HCT116 (cell line): ENCODE measurements around the gene PTGDS. TPM values are rescaled to one million over a fixed set of nuclear protein-coding genes. Genes with fewer than 3 reads are reported as not detected.

Source experiments
- ATAC-seq: fragments of 200-7000 bp; cut with Tn5 transposase; 2 replicates; pipeline ENCODE4 v1.9.1; 2020; ENCODE audit warnings: mild to moderate bottlenecking, moderate library complexity
- BruUV-seq: library from RNA; stranded (reverse); fragments of 400-500 nt; replicated peaks from 2 replicates; lab custom pipeline; 2021; lab: Mats Ljungman, UMichigan
- CTCF ChIA-PET: fragments of 300-600 bp; sonication (Branson Sonifier 250); formaldehyde crosslinking; loops from one replicate; lab custom pipeline; 2021; ENCODE audit warnings: antibody characterized with exemption; lab: Charles Lee
- POLR2A ChIA-PET: fragments of 300-600, 350-600 bp; sonication (Branson Sonifier 250); formaldehyde crosslinking; loops from one replicate; lab custom pipeline; 2021; ENCODE audit warnings: antibody characterized with exemption; lab: Charles Lee
- RAD21 ChIA-PET, 2 experiments: fragments of 300-600 bp; sonication (Branson Sonifier 250); formaldehyde crosslinking; loops; one replicate each; lab custom pipeline; 2023; ENCODE audit warnings: low total read pairs in 2 of 2; ENCODE audit not compliant: uncharacterized antibody in 2 of 2, unreplicated experiment in 2 of 2, low non-redundant PET in 1 of 2; lab: Charles Lee
- DNase-seq: peaks from one replicate; pipeline ENCODE4 v3.0.0-alpha.2; 2010; ENCODE audit warnings: low read depth, low spot score
- H2AFZ ChIP-seq: fragments of 200-600 bp; shearing (Covaris generic), sonication (generic); 2 replicates; pipeline ENCODE4 v1.6.1; 2017; ENCODE audit warnings: low read depth, mixed run types, mixed read lengths, antibody characterized with exemption, low read length; ENCODE audit not compliant: poor library complexity, severe bottlenecking
- H3K27ac ChIP-seq: 2 replicates; pipeline ENCODE4 v1.5.1; 2012; ENCODE audit warnings: low read depth, low read length
- H3K27me3 ChIP-seq: fragments of 200-600 bp; sonication (generic); 2 replicates; pipeline ENCODE4 v1.6.1; 2016; ENCODE audit warnings: mixed run types, low read length, mixed read lengths; ENCODE audit not compliant: insufficient read depth
- H3K36me3 ChIP-seq, 2 experiments: fragments of 200-500 bp in 1 of 2; fragments of 200-600 bp in 1 of 2; sonication (Bioruptor generic) in 1 of 2; sonication (generic) in 1 of 2; 2 replicates each; pipeline versions ENCODE4 v1.5.1 to v1.6.1; 2014 to 2016; ENCODE audit warnings: low read length in 2 of 2, inconsistent platforms in 1 of 2, mixed read lengths in 1 of 2, mixed run types in 1 of 2; ENCODE audit not compliant: insufficient read depth in 2 of 2, control insufficient read depth in 1 of 2
- H3K4me1 ChIP-seq, 2 experiments: fragments of 200-600 bp in 1 of 2; sonication (generic) in 1 of 2; 2 replicates each; pipeline versions ENCODE4 v1.5.1 to v1.6.1; 2012 to 2017; ENCODE audit warnings: low read length in 2 of 2, inconsistent platforms in 1 of 2, mild to moderate bottlenecking in 1 of 2, mixed read lengths in 1 of 2, mixed run types in 1 of 2, moderate library complexity in 1 of 2; ENCODE audit not compliant: insufficient read depth in 2 of 2, control insufficient read depth in 1 of 2
- H3K4me2 ChIP-seq: fragments of 200-600 bp; sonication (generic); 2 replicates; pipeline ENCODE4 v1.6.1; 2017; ENCODE audit warnings: mixed run types, low read length, mixed read lengths
- H3K4me3 ChIP-seq, 2 experiments: fragments of 200-600 bp in 1 of 2; sonication (generic) in 1 of 2; replicated peaks in 1 of 2; 2 replicates each; pipeline ENCODE4 v1.5.1; 2011 to 2016; ENCODE audit warnings: low read length in 2 of 2, control low read depth in 1 of 2, low read depth in 1 of 2, mild to moderate bottlenecking in 1 of 2, mixed read lengths in 1 of 2, mixed run types in 1 of 2
- H3K79me2 ChIP-seq: fragments of 200-600 bp; sonication (generic); 2 replicates; pipeline ENCODE4 v1.6.1; 2017; ENCODE audit warnings: mild to moderate bottlenecking, mixed run types, low read length, moderate library complexity, mixed read lengths; ENCODE audit not compliant: insufficient read depth
- H3K9ac ChIP-seq: fragments of 200-600 bp; sonication (generic); 2 replicates; pipeline ENCODE4 v1.6.1; 2016; ENCODE audit warnings: low read length, mixed read lengths
- H3K9me2 ChIP-seq: fragments of 200-600 bp; sonication (generic), shearing (Covaris generic); 2 replicates; pipeline ENCODE4 v1.6.1; 2017; ENCODE audit warnings: mixed run types, mild to moderate bottlenecking, moderate library complexity; ENCODE audit not compliant: insufficient read depth
- H3K9me3 ChIP-seq, 2 experiments: fragments of 200-500 bp in 1 of 2; fragments of 200-600 bp in 1 of 2; sonication (Bioruptor generic) in 1 of 2; sonication (generic) in 1 of 2; 2 replicates each; pipeline ENCODE4 v1.6.1; 2014 to 2017; ENCODE audit warnings: low read length in 2 of 2, mixed read lengths in 2 of 2, inconsistent platforms in 1 of 2, low read depth in 1 of 2, mild to moderate bottlenecking in 1 of 2, mixed run types in 1 of 2, moderate library complexity in 1 of 2; ENCODE audit not compliant: control insufficient read depth in 1 of 2, insufficient read depth in 1 of 2
- H4K20me1 ChIP-seq: fragments of 200-600 bp; sonication (generic), shearing (Covaris generic); 2 replicates; pipeline ENCODE4 v1.6.1; 2017; ENCODE audit warnings: mixed run types, mild to moderate bottlenecking, moderate library complexity; ENCODE audit not compliant: insufficient read depth
- ATF3 ChIP-seq: IDR thresholded peaks from 2 replicates; pipeline ENCODE4 v1.6.1; 2012
- CEBPB ChIP-seq: IDR thresholded peaks from 2 replicates; pipeline ENCODE4 v1.6.1; 2012; ENCODE audit warnings: low read depth
- EGR1 ChIP-seq: IDR thresholded peaks from 2 replicates; pipeline ENCODE4 v1.6.1; 2012; ENCODE audit warnings: low read depth
- ELF1 ChIP-seq: IDR thresholded peaks from 2 replicates; pipeline ENCODE4 v1.6.1; 2012; ENCODE audit warnings: low read depth, borderline replicate concordance
- EZH2 ChIP-seq: fragments of 200-600 bp; sonication (generic); IDR thresholded peaks from 2 replicates; pipeline ENCODE4 v1.6.1; 2017; ENCODE audit warnings: antibody characterized with exemption, mixed run types
- JUND ChIP-seq: IDR thresholded peaks from 2 replicates; pipeline ENCODE4 v1.6.1; 2012
- MAX ChIP-seq: IDR thresholded peaks from 2 replicates; pipeline ENCODE4 v1.6.1; 2012
- POLR2A ChIP-seq: IDR thresholded peaks from 2 replicates; pipeline ENCODE4 v1.7.0; 2011; ENCODE audit warnings: borderline replicate concordance; ENCODE audit not compliant: insufficient read depth, insufficient read length; ENCODE audit errors: extremely low read depth
- POLR2AphosphoS5 ChIP-seq: IDR thresholded peaks from 2 replicates; pipeline ENCODE4 v1.6.1; 2011; ENCODE audit warnings: mild to moderate bottlenecking, low read depth, low read length, moderate library complexity
- RAD21 ChIP-seq: IDR thresholded peaks from 2 replicates; pipeline ENCODE4 v1.6.1; 2012; ENCODE audit warnings: low read depth, mild to moderate bottlenecking
- TCF7L2 ChIP-seq: IDR thresholded peaks from 2 replicates; pipeline ENCODE4 v1.7.0; 2011; ENCODE audit warnings: borderline replicate concordance, inconsistent platforms; ENCODE audit not compliant: insufficient read depth, insufficient read length; ENCODE audit errors: extremely low read depth
- ZNF274 ChIP-seq: fragments of 200-500 bp; sonication (Bioruptor generic); IDR thresholded peaks from 2 replicates; pipeline ENCODE4 v1.6.1; 2014; ENCODE audit warnings: mild to moderate bottlenecking, low read depth, low read length, inconsistent platforms
- intact Hi-C: fragments of 100-400 bp; cut with micrococcal nuclease; formaldehyde crosslinking; loops from 2 replicates; pipeline ENCODE4 v1.10.0; 2022
- total RNA-seq: library from RNA; stranded (reverse); gene quantifications from one replicate; pipeline ENCODE4 v1.2.1, GENCODE V29; 2021; ENCODE audit not compliant: unreplicated experiment
- TF ChIP-seq, protein P1 (sequence below): IDR thresholded peaks from 2 replicates; pipeline ENCODE4 v1.6.1; 2012; ENCODE audit warnings: low read depth

The PTGDS gene
- total RNA-seq, 1 experiment from 2014 or later = 3.1 TPM

GRCh38 chr9:136952876-136953770 is 24.2 kb upstream of the PTGDS start:
- ChIA-PET POLR2A (no interaction called here), CTCF (no interaction called here), RAD21 (no interaction called here)
- H3K4me3 ChIP-seq = no peak overlapping the region
- no peak overlapping the region for H3K27ac ChIP-seq
- H3K4me1 ChIP-seq = peaks cover 19 to 30% of the 10 kb centered on the region in 2 experiments
- no peaks in the 10 kb centered on the region for H3K27me3 ChIP-seq
- BruUV-seq = no TSS peak
- H3K4me2 ChIP-seq = no peak overlapping the region
- DNase-seq (no peak), ATAC-seq (no peak)
- no peaks in the 10 kb centered on the region for H4K20me1 ChIP-seq
- H3K9ac ChIP-seq = no peak overlapping the region
- H2AFZ ChIP-seq = no peak overlapping the region
- H3K9me2 ChIP-seq = no peaks in the 10 kb centered on the region
- H3K9me3 ChIP-seq = no peaks in the 10 kb centered on the region
- H3K79me2 ChIP-seq = no peaks in the 10 kb centered on the region
- no peaks in the 10 kb centered on the region for H3K36me3 ChIP-seq
- TF ChIP-seq EGR1 (no peak), ELF1 (no peak), POLR2A (no peak), EZH2 (no peak), TCF7L2 (no peak), MAX (no peak), JUND (no peak), ZNF274 (no peak), ATF3 (no peak), RAD21 (no peak), POLR2AphosphoS5 (no peak), CEBPB (no peak)
- TF ChIP-seq, protein P1, sequence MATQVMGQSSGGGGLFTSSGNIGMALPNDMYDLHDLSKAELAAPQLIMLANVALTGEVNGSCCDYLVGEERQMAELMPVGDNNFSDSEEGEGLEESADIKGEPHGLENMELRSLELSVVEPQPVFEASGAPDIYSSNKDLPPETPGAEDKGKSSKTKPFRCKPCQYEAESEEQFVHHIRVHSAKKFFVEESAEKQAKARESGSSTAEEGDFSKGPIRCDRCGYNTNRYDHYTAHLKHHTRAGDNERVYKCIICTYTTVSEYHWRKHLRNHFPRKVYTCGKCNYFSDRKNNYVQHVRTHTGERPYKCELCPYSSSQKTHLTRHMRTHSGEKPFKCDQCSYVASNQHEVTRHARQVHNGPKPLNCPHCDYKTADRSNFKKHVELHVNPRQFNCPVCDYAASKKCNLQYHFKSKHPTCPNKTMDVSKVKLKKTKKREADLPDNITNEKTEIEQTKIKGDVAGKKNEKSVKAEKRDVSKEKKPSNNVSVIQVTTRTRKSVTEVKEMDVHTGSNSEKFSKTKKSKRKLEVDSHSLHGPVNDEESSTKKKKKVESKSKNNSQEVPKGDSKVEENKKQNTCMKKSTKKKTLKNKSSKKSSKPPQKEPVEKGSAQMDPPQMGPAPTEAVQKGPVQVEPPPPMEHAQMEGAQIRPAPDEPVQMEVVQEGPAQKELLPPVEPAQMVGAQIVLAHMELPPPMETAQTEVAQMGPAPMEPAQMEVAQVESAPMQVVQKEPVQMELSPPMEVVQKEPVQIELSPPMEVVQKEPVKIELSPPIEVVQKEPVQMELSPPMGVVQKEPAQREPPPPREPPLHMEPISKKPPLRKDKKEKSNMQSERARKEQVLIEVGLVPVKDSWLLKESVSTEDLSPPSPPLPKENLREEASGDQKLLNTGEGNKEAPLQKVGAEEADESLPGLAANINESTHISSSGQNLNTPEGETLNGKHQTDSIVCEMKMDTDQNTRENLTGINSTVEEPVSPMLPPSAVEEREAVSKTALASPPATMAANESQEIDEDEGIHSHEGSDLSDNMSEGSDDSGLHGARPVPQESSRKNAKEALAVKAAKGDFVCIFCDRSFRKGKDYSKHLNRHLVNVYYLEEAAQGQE = no peak
- TF ChIP-seq, all 23 proteins: peak for 0
- intact Hi-C loops = no loop called here
